GM13976 (cell line): ENCODE data around the gene APOBEC3B.
"Not testable (repeated sequence)": the region's sequence is repeated elsewhere in the genome, so short reads cannot be mapped to it uniquely, and the experiment has no call there.

Experiments used
- DNase-seq: peaks from one replicate; pipeline ENCODE4 v3.0.0; 2012; ENCODE audit warnings: low spot score
- CTCF ChIP-seq: IDR thresholded peaks from 2 replicates; pipeline ENCODE4 v1.5.1; 2012; ENCODE audit warnings: borderline replicate concordance, mild to moderate bottlenecking; ENCODE audit not compliant: insufficient read depth; ENCODE audit errors: extremely low read depth, missing control alignments, control extremely low read depth
- in situ Hi-C: fragments of 300-500 bp; cut with MboI; formaldehyde crosslinking; loops from one replicate; pipeline ENCODE4 v1.12.0; 2022; ENCODE audit warnings: low sequenced_read_pairs, mixed read lengths, inconsistent platforms; ENCODE audit not compliant: unreplicated experiment

APOBEC3B gene

GRCh38 chr22:39027717-39028116, 45.6 kb downstream of the APOBEC3B start:
- TF ChIP-seq CTCF = no peak
- in situ Hi-C loops = no loop called here
- DNase-seq = no peak

GRCh38 chr22:39028281-39028680, 46.1 kb downstream of the APOBEC3B start:
- no peak for TF ChIP-seq CTCF
- DNase-seq = no peak
- in situ Hi-C loops = no loop called here

GRCh38 chr22:39029227-39029626, 47.1 kb downstream of the APOBEC3B start:
- TF ChIP-seq CTCF = no peak
- in situ Hi-C loops = no loop called here
- no peak for DNase-seq

GRCh38 chr22:39030705-39031104, 48.6 kb downstream of the APOBEC3B start:
- in situ Hi-C loops = no loop called here
- no peak for TF ChIP-seq CTCF
- no peak for DNase-seq

GRCh38 chr22:39031434-39032295, 49.5 kb downstream of the APOBEC3B start:
- DNase-seq, in situ Hi-C loops: not testable (repeated sequence)

- DNase-seq, in situ Hi-C loops: not testable (repeated sequence)
Measured at GRCh38 chr22:39037071-39037470, 54.9 kb downstream of the APOBEC3B start.

- no peak for DNase-seq
- in situ Hi-C loops = no loop called here
- TF ChIP-seq CTCF = no peak
Measured at GRCh38 chr22:39039306-39040126, 57.4 kb downstream of the APOBEC3B start.

GRCh38 chr22:39040155-39040537, 58.0 kb downstream of the APOBEC3B start:
- DNase-seq, in situ Hi-C loops: not testable (repeated sequence)

- DNase-seq, in situ Hi-C loops: not testable (repeated sequence)
Measured at GRCh38 chr22:39040538-39041296, 58.6 kb downstream of the APOBEC3B start, which contains the start of gene APOBEC3F. APOBEC3F (plus strand) TSS chr22:39040864; CDS start chr22:39040961, 97 bp downstream.
